A673 (cell line): Measurements from ENCODE around the gene POLR1D. TPM values are rescaled to one million over a fixed set of nuclear protein-coding genes. Genes with fewer than 3 reads are reported as not detected.

ENCODE experiments used
- BruUV-seq: library from RNA; stranded (reverse); fragments of 400-500 nt; replicated peaks from 2 replicates; lab custom pipeline; 2021; lab: Mats Ljungman, UMichigan
- CTCF ChIA-PET: fragments of 300-600 bp; sonication (Branson Sonifier 250); formaldehyde crosslinking; loops from one replicate; lab custom pipeline; 2022; ENCODE audit warnings: antibody characterized with exemption; lab: Charles Lee
- POLR2A ChIA-PET: fragments of 300-600 bp; sonication (Branson Sonifier 250); formaldehyde crosslinking; loops from one replicate; lab custom pipeline; 2022; ENCODE audit warnings: antibody characterized with exemption; ENCODE audit not compliant: low non-redundant PET; lab: Charles Lee
- DNase-seq: peaks from one replicate; pipeline ENCODE4 v3.0.0-alpha.2; 2015; ENCODE audit warnings: low spot score
- H3K27ac ChIP-seq: fragments of 200-600 bp; sonication (generic); 2 replicates; pipeline ENCODE4 v1.5.1; 2016; ENCODE audit warnings: mixed run types, low read depth, mild to moderate bottlenecking, mixed read lengths, antibody characterized with exemption, low read length; ENCODE audit not compliant: poor library complexity, severe bottlenecking
- H3K27me3 ChIP-seq: fragments of 200-600 bp; sonication (generic); replicated peaks from 2 replicates; pipeline ENCODE4 v1.6.1; 2017; ENCODE audit warnings: mixed run types, low read depth, mild to moderate bottlenecking, mixed read lengths, antibody characterized with exemption, low read length; ENCODE audit not compliant: insufficient read depth, poor library complexity
- H3K36me3 ChIP-seq: fragments of 200-600 bp; sonication (generic); 2 replicates; pipeline ENCODE4 v1.6.1; 2016; ENCODE audit warnings: mixed run types, mild to moderate bottlenecking, mixed read lengths, antibody characterized with exemption, low read length; ENCODE audit not compliant: insufficient read depth, poor library complexity, severe bottlenecking
- H3K4me1 ChIP-seq: fragments of 200-600 bp; sonication (generic); 2 replicates; pipeline ENCODE4 v1.6.1; 2017; ENCODE audit warnings: mixed run types, mild to moderate bottlenecking, mixed read lengths, antibody characterized with exemption, low read length; ENCODE audit not compliant: insufficient read depth, poor library complexity, severe bottlenecking
- H3K4me3 ChIP-seq: fragments of 200-600 bp; sonication (generic); 2 replicates; pipeline ENCODE4 v1.5.1; 2016; ENCODE audit warnings: low read depth, mixed run types, mild to moderate bottlenecking, mixed read lengths, low read length; ENCODE audit not compliant: poor library complexity, severe bottlenecking
- H3K9me3 ChIP-seq: fragments of 200-600 bp; sonication (generic); 2 replicates; pipeline ENCODE4 v1.6.1; 2016; ENCODE audit warnings: mixed run types, low read depth, mild to moderate bottlenecking, mixed read lengths, antibody characterized with exemption, low read length; ENCODE audit not compliant: poor library complexity, severe bottlenecking
- EZH2 ChIP-seq: fragments of 200-600 bp; sonication (generic); IDR thresholded peaks from 2 replicates; pipeline ENCODE4 v1.6.1; 2017; ENCODE audit warnings: borderline replicate concordance, low read depth, mild to moderate bottlenecking, mixed read lengths, antibody characterized with exemption, low read length; ENCODE audit not compliant: poor library complexity, severe bottlenecking
- intact Hi-C: fragments of 100-400 bp; cut with micrococcal nuclease; formaldehyde crosslinking; loops from one replicate; pipeline ENCODE4 v1.10.0; 2022; ENCODE audit not compliant: unreplicated experiment
- total RNA-seq: library from RNA; stranded (reverse); gene quantifications from 2 replicates; pipeline ENCODE4 v1.2.3, GENCODE V29; 2021
- TF ChIP-seq, protein P1 (sequence below): fragments of 300-800, 200-600 bp; sonication (generic); conservative IDR thresholded peaks from 2 replicates; pipeline ENCODE4 v1.5.1; 2017; ENCODE audit warnings: low read depth, mild to moderate bottlenecking, antibody characterized with exemption, low read length, moderate library complexity, mixed read lengths

Gene POLR1D
- total RNA-seq, 1 experiment from 2014 or later = 116 TPM

DNA sequence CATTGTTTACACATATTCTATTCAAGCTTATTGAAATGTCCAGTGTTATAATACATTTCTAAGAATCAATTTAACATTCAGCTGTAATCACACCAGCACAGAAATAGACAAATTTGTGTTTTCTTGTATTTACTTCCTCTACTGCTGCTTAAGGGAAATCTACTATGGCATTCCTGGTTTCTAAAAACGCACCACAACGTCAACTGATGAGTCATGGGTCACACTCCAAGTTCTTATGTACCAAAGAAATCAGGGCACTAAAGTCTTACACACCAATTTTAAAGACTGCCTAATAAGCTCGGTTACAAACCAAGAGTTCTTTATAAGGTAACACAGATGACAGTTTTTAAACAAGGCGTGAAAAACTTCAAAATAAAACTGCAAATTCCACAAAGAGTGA is 14.6 kb upstream of the POLR1D start:
- CTCF ChIA-PET = interaction anchor here (0.6 kb wide), 1 partner anchor 14 kb away, joined by 3 read pairs; no protein-coding TSS in a partner anchor
- H3K27me3 ChIP-seq = no peaks in the 10 kb centered on the region
- intact Hi-C loops = no loop called here
- H3K27ac ChIP-seq = no peak overlapping the region
- peak overlapping the region; percentile 7 for H3K4me3 ChIP-seq
- no peaks in the 10 kb centered on the region for H3K36me3 ChIP-seq
- TF ChIP-seq, protein P1, sequence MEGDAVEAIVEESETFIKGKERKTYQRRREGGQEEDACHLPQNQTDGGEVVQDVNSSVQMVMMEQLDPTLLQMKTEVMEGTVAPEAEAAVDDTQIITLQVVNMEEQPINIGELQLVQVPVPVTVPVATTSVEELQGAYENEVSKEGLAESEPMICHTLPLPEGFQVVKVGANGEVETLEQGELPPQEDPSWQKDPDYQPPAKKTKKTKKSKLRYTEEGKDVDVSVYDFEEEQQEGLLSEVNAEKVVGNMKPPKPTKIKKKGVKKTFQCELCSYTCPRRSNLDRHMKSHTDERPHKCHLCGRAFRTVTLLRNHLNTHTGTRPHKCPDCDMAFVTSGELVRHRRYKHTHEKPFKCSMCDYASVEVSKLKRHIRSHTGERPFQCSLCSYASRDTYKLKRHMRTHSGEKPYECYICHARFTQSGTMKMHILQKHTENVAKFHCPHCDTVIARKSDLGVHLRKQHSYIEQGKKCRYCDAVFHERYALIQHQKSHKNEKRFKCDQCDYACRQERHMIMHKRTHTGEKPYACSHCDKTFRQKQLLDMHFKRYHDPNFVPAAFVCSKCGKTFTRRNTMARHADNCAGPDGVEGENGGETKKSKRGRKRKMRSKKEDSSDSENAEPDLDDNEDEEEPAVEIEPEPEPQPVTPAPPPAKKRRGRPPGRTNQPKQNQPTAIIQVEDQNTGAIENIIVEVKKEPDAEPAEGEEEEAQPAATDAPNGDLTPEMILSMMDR = no peak
- no peak for TF ChIP-seq EZH2
- DNase-seq = peak; percentile 39
- POLR2A ChIA-PET = no interaction called here
- peaks cover 22% of the 10 kb centered on the region for H3K4me1 ChIP-seq
- BruUV-seq = no TSS peak
- H3K9me3 ChIP-seq = no peaks in the 10 kb centered on the region

DNA sequence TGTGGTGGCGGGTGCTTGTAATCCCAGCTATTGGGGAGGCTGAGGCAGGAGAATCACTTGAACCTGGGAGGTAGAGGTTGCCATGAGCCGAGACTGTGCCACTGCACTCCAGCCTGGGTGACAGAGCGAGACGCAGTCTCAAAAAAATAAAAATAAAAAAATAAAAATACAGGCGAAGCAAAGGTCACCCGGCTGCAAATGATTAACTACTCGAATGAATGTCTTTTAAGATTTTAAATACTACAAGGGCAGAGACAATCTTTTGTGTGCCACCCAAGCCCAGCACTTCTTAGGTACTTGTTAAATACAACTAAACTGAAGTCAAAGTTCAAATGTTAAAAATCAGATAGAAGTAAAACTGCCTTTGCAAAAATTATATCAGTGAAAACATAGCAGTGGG is 8.1 kb upstream of the POLR1D start:
- no peak for DNase-seq
- intact Hi-C loops = no loop called here
- ChIA-PET CTCF (no interaction called here), POLR2A (no interaction called here)
- Histone ChIP-seq H3K4me3 (no peak overlapping the region), H3K27ac (no peak overlapping the region), H3K36me3 (no peaks in the 10 kb centered on the region), H3K4me1 (no peaks in the 10 kb centered on the region), H3K27me3 (no peaks in the 10 kb centered on the region), H3K9me3 (peaks cover 11% of the 10 kb centered on the region)
- TF ChIP-seq, protein P1 = no peak
- no peak for TF ChIP-seq EZH2
- BruUV-seq = no TSS peak

DNA sequence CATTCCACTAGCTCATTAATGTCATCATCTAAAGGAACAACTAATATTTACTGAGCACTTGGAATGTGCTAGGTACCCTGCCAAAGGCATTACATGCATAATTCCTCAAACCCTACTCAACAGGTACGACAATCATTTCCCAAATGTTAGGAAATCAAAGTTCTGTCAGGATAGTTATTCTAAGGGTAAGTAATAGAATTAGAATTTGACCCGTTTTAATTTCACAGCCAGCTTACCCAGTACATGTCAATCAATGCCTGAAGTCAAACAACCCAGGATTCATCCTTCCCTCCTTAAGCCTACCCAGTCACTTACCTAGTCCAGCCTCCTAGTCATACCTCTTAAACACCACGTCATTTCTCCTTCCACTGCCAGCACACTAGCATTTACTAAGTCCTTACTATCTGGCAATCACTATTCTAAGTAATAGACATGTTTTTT is 3.8 kb upstream of the POLR1D start:
- no peak for DNase-seq
- Histone ChIP-seq H3K4me3 (no peak overlapping the region), H3K27me3 (no peaks in the 10 kb centered on the region), H3K9me3 (peaks cover 11% of the 10 kb centered on the region), H3K36me3 (peaks cover 3% of the 10 kb centered on the region), H3K4me1 (peaks cover 8% of the 10 kb centered on the region), H3K27ac (no peak overlapping the region)
- ChIA-PET POLR2A (no interaction called here), CTCF (no interaction called here)
- TF ChIP-seq EZH2 = no peak
- TF ChIP-seq, protein P1 = no peak
- intact Hi-C loops = no loop called here
- no TSS peak for BruUV-seq
